HG03342 (cell line): ENCODE data around the gene STARD10.
"Not testable (repeated sequence)": the region's sequence is repeated elsewhere in the genome, so short reads cannot be mapped to it uniquely, and the experiment has no call there.

Experiments
- ATAC-seq: cut with Tn5 transposase; IDR thresholded peaks from one replicate; pipeline ENCODE4 v1.9.1; 2021; ENCODE audit warnings: mild to moderate bottlenecking, moderate library complexity; ENCODE audit not compliant: unreplicated experiment

STARD10 gene, protein sequence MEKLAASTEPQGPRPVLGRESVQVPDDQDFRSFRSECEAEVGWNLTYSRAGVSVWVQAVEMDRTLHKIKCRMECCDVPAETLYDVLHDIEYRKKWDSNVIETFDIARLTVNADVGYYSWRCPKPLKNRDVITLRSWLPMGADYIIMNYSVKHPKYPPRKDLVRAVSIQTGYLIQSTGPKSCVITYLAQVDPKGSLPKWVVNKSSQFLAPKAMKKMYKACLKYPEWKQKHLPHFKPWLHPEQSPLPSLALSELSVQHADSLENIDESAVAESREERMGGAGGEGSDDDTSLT

DNA sequence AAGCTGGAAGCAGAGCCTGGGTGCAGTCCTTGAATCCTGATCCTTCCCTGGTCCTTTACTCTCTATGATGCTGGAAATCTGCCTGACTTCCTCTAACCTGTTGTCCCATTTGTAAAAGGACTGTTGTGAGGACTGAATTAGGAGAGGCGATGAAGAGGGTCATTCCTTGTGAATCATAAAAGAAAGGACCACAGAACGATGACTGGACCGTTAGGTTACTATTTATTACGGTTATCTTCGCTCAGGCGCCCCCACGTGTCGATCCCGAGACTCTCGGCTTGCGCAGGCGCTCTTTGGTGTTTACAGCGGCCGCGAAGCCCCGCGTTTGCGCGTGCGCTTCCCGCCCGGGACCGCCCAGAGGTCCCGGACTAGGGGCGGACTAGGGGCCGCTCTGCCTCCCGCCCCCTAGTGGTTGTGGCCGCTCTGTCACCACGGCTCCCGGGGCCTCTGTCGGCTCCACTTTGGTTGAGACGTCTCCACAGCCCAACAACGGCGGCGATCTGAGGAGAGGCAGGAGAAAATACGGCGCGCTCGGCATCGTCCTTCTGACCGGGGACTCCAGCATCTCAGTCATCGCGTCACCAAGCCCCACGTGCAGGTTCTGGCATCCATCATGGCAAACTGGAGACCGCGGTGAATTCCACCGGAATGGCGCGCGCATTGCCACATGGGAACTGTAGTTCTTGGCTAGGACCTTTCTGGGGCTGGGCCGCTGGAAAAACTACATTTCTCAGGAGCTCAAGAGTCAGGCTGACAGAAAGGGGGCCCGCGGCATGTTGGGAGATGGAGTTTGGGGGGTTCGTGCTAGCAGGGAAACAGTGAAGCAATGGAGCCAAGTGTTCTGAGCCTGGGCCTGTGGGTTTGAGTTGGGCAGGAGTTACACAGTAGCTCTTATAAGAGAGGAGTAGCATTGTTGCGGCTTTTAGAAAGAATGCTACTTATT is at the start of gene STARD10:
TSS of gene STARD10 (minus strand) at position 623 of the 943 bp plus-strand sequence. CDS start 12,866 bp downstream, outside the sequence.
- peak; percentile 91 for ATAC-seq

GRCh38 chr11:72842653-72843330 is 48.9 kb upstream of the STARD10 start:
- ATAC-seq, result no peak

DNA sequence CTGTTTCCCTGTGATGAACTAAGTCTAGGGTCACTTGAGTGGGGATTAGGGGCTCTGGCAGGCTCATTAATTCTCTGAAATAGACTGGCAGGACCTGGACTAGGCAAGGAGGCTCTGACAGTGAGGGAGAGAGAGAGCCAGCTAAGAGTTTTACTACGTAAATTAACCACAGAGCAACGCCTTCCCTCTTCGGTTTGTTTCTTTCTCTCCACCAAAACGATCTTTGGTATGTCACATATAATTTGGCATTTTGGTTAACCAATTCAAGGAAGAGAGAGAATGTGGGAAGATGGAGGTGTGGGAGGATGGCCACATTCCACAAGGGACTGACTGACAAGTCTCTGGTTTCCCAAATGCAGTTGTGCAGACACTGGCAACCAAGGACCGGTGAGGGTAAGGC is 48.3 kb upstream of the STARD10 start:
- ATAC-seq, result no peak

DNA sequence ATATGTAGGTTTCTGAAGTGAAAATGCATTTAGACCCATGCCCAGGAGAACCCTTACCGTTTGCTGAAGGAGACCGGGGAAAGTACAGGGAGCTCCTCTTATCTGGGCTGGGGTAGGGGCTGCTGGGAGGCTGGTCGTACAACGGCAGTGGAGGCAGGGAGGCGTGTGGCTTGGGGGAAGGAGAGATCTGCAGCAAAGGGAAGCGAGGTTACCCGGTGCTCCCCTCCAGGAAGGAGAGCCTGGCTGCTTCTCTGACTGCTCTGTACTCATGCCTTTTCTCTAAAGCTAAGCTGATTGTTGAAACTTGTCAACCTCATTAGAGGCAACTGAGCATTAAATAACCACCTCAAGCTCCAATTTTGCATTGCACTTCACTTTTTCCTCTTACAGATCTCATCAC is 47.5 kb upstream of the STARD10 start:
- ATAC-seq, result no peak

DNA sequence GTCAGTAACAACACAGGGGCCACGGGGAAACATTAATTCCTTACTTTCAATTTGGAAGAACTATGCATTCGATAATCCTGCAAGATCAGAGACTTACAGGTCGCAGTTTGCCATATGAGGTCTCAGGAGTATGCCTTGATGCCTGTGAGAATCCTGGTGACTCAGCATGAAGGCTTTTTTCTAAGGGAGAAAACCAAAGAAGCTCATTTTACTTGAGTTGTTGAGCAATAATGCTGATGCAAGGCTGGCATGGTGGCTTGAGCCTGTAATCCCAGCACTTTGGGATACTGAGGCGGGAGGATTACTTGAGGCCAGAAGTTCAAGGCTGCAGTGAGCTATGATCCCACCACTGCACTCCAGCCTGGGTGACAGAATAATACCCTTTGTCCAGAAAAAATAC is 46.9 kb upstream of the STARD10 start:
- ATAC-seq, result no peak

DNA sequence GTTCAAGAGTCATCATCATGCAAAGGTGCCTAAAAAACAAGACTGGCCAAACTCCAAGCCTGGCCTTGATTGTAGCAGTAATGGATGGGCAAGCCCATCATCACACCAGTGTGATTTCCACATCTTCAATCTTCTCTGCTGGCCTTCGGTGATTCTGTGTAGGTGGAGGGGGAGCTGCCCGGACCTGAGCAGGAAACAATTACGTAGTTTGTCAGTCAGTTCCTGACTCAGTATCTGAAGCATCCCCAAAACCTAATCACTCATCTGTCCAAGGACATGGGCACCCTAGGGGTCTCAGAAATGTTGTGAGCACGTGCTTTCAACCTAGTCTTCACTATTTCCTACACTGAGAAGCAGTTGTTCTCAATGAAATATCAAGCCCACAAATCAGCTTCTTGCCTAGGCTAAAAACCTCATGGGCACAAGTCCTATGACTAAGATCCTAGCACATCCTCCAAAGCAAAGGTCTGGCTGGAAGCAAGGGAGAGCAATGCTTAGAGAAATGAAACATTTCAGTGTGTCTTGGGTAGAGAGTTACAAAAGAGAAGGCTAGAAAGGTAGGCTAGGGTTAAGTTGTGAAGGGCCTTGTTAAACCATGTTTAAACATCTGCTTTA is 45.0 kb upstream of the STARD10 start:
- no peak for ATAC-seq

- ATAC-seq, result no peak
Measured at GRCh38 chr11:72836111-72836510, 42.3 kb upstream of the STARD10 start.

GRCh38 chr11:72834905-72835304 is 41.1 kb upstream of the STARD10 start:
- ATAC-seq, result no peak

DNA sequence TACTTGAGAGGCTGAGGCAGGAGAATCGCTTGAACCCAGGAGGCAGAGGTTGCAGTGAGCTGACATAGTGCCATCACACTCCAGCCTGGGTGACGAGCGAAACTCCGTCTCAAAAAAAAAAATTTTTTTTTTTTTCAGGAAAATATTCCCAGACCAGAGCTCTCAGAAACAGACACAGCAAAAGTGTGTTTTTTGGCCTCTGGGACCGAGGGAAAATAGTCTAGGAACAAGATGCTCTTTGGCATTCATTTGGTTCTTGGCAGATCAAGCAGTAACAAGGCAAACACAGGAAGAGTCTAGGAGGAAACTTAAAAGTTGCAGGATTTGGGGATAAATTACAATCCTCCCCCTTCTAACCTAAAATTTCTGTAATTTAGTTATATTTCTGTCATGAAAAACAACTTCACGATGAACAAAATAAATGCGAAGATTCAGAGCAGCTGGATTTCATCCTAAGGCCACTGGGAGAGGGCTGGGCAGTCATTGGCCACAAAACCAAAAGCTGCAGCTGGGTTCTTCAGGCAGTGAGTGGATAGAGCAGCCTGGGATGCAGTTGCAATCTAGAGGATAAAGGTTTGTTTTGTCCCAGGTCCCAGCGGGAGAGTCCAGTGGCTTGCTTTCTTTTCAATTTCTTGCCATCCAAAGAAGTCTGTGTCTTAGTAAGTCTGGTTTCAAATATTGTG is 40.1 kb upstream of the STARD10 start:
- no peak for ATAC-seq

- no peak for ATAC-seq
Measured at GRCh38 chr11:72833083-72833733, 39.4 kb upstream of the STARD10 start.

DNA sequence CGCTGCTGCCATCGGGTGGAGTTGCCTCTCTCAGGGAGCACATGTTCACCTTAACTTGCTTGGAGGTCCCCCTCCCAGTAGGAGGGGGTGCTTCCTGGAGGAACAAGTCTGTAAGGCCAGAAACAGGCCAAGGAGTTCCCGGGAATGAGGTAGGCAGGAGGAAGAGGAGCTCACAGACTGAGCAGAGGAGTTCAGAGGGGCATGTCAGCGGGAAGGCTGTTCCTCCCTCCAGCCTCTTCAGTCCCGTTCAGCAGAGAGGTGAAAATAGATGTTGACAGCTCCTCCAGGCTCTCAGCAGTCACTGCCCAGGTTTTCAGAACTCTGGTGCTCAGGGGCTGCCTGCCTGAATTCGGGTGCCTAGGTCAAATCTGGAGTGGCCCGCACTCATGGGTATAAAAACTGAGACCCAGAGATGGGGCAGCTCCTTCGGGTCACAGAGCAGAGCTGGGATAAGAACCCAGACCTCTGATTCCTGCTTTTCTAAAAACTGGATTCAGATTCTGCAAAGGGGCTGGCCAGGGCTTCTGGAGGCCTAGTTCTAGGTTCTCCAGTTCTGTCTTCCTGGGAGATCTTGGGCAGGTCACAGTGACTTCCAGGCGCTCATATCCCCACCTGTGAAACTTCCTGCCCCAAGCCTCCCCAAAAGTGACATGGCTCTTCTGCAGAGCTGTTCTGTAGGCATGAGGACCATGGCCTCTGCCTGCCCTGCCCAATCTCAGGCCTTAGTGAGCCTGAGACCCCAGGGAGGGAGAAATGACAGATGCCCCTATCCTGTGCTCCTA is 38.6 kb upstream of the STARD10 start:
- ATAC-seq, result no peak

DNA sequence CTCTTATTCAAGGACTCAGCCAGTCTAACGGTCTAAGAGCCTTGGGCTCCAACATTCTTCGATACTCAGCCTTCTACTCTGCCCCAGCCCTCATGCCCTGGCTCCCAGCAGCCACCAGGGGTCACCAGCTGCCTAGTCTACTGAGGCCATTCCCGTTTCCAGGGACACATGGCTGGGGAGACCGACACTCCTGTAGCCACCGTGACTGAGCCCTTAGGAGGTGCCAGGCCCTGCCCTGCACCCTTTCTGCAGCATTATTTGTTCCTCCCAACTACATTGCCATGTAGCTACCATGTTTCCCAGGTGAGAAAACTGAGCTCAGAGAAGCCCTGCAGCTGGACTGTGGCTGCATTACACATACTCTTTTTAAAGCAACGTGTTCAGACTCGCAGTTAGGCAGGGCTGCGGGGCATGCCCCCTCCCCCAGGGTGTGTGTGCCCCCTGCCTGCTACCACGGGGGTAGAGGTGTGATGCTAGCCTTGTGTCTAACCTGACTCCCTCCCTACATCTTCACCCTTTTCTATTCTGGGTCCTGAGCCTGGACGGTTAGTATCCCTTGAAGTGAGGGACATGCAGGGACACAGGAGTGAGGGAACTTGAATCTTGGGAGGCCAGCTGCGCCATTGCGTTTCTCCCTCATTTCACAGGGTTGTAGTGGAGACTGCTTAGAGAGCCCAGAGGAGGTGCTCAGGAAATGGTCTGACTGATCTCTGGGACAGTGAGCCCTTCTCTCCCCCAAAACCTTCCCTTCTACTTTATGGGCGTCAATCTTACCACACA is 37.9 kb upstream of the STARD10 start:
- peak; percentile 50 for ATAC-seq

- ATAC-seq, result no peak
Measured at GRCh38 chr11:72829884-72830533, 36.2 kb upstream of the STARD10 start.

GRCh38 chr11:72829178-72829577 is 35.3 kb upstream of the STARD10 start:
- ATAC-seq, result no peak

- no peak for ATAC-seq
Measured at GRCh38 chr11:72828692-72829101, 34.9 kb upstream of the STARD10 start.

- ATAC-seq, result no peak
Measured at GRCh38 chr11:72828081-72828567, 34.3 kb upstream of the STARD10 start.

- ATAC-seq, result not testable (repeated sequence)
Measured at GRCh38 chr11:72827656-72828055, 33.8 kb upstream of the STARD10 start.
